ENCODE measurements around the gene IP6K1.
"Not testable (repeated sequence)": the region's sequence is repeated elsewhere in the genome, so short reads cannot be mapped to it uniquely, and the experiment has no call there.

The IP6K1 gene

GRCh38 chr3:49786357-49787181 lies at the start of gene IP6K1:
IP6K1 (minus strand) TSS chr3:49786542; CDS start chr3:49748040, 38,502 bp downstream.
- DNase-seq (ENCODE audit: low spot score) = peak; percentile 100

GRCh38 chr3:49831341-49831740 lies 45.0 kb upstream of the IP6K1 start:
- DNase-seq (ENCODE audit: low spot score) = no peak

- no peak for DNase-seq (ENCODE audit: low spot score)
Observed at GRCh38 chr3:49826016-49826415, 39.7 kb upstream of the IP6K1 start.

GRCh38 chr3:49823131-49823530 lies 36.8 kb upstream of the IP6K1 start:
- DNase-seq (ENCODE audit: low spot score) = not testable (repeated sequence)

GRCh38 chr3:49813497-49814174 lies 27.3 kb upstream of the IP6K1 start, which contains the start of gene UBA7:
UBA7 (minus strand) TSS chr3:49813953; CDS start chr3:49813787, 166 bp downstream.
- DNase-seq (ENCODE audit: low spot score) = peak; percentile 45

GRCh38 chr3:49812916-49813496 lies 26.7 kb upstream of the IP6K1 start:
- no peak for DNase-seq (ENCODE audit: low spot score)

GRCh38 chr3:49807431-49808114 lies 21.2 kb upstream of the IP6K1 start:
- no peak for DNase-seq (ENCODE audit: low spot score)

- no peak for DNase-seq (ENCODE audit: low spot score)
Observed at GRCh38 chr3:49806850-49807249, 20.5 kb upstream of the IP6K1 start.

GRCh38 chr3:49805897-49806701 lies 19.8 kb upstream of the IP6K1 start:
- no peak for DNase-seq (ENCODE audit: low spot score)

- no peak for DNase-seq (ENCODE audit: low spot score)
Observed at GRCh38 chr3:49805367-49805782, 19.0 kb upstream of the IP6K1 start.

GRCh38 chr3:49804141-49805041 lies 18.0 kb upstream of the IP6K1 start:
- no peak for DNase-seq (ENCODE audit: low spot score)

GRCh38 chr3:49803465-49804140 lies 17.3 kb upstream of the IP6K1 start:
- no peak for DNase-seq (ENCODE audit: low spot score)

- peak; percentile 92 for DNase-seq (ENCODE audit: low spot score)
Observed at GRCh38 chr3:49802719-49803464, 16.6 kb upstream of the IP6K1 start, which contains the start of gene INKA1. INKA1 (plus strand) TSS chr3:49803261; CDS start chr3:49803393, 132 bp downstream.

GRCh38 chr3:49801160-49801559 lies 14.8 kb upstream of the IP6K1 start:
- no peak for DNase-seq (ENCODE audit: low spot score)

GRCh38 chr3:49799761-49800160 lies 13.4 kb upstream of the IP6K1 start, which contains the start of gene CDHR4:
CDHR4 (minus strand) TSS chr3:49799873; CDS start chr3:49799812, 61 bp downstream.
- no peak for DNase-seq (ENCODE audit: low spot score)

- no peak for DNase-seq (ENCODE audit: low spot score)
Observed at GRCh38 chr3:49799105-49799504, 12.8 kb upstream of the IP6K1 start.

GRCh38 chr3:49794926-49795905 lies 8.9 kb upstream of the IP6K1 start:
- no peak for DNase-seq (ENCODE audit: low spot score)

- no peak for DNase-seq (ENCODE audit: low spot score)
Observed at GRCh38 chr3:49794431-49794830, 8.1 kb upstream of the IP6K1 start.

Measured in hematopoietic multipotent progenitor cell treated with erythropoietin and hydrocortisone succinate and interleukin-3 and kit ligand, for 17 days (in vitro differentiated cells).